DMS114 treated with DMSO at 0.1 percent for 48 hours (cell line): ENCODE data around the gene OR2A42.
"Not testable (repeated sequence)": the region's sequence is repeated elsewhere in the genome, so short reads cannot be mapped to it uniquely, and the experiment has no call there.

Experiments used
- DNase-seq: peaks from one replicate; lab custom pipeline; 2025; ENCODE audit not compliant: unreplicated experiment; lab: John Stamatoyannopoulos, UW

Gene OR2A42

GRCh38 chr7:144223675-144224074 lies 15.7 kb downstream of the OR2A42 start:
- DNase-seq, result not testable (repeated sequence)

- DNase-seq, result not testable (repeated sequence)
These were observed 18.9 kb downstream of the OR2A42 start for GRCh38 chr7:144220531-144220930.

- DNase-seq, result not testable (repeated sequence)
These were observed 20.3 kb downstream of the OR2A42 start for GRCh38 chr7:144219149-144219548.

GRCh38 chr7:144218581-144218980 lies 20.8 kb downstream of the OR2A42 start:
- not testable (repeated sequence) for DNase-seq

- not testable (repeated sequence) for DNase-seq
These were observed 22.2 kb downstream of the OR2A42 start for GRCh38 chr7:144217200-144217599.

- not testable (repeated sequence) for DNase-seq
These were observed 34.1 kb downstream of the OR2A42 start for GRCh38 chr7:144205306-144205705.

GRCh38 chr7:144203086-144203485 lies 36.3 kb downstream of the OR2A42 start:
- DNase-seq, result not testable (repeated sequence)

GRCh38 chr7:144201978-144202377 lies 37.4 kb downstream of the OR2A42 start:
- DNase-seq, result not testable (repeated sequence)

GRCh38 chr7:144198934-144199333 lies 40.5 kb downstream of the OR2A42 start:
- not testable (repeated sequence) for DNase-seq

GRCh38 chr7:144195212-144195872 lies 44.1 kb downstream of the OR2A42 start, which contains the start of gene ARHGEF35:
ARHGEF35 (minus strand) TSS chr7:144195833; CDS start chr7:144188383, 7,450 bp downstream.
- not testable (repeated sequence) for DNase-seq

- not testable (repeated sequence) for DNase-seq
These were observed 45.0 kb downstream of the OR2A42 start for GRCh38 chr7:144194453-144194852.

GRCh38 chr7:144193782-144194181 lies 45.6 kb downstream of the OR2A42 start:
- DNase-seq, result not testable (repeated sequence)

- not testable (repeated sequence) for DNase-seq
These were observed 50.7 kb downstream of the OR2A42 start for GRCh38 chr7:144188578-144189171.

GRCh38 chr7:144187848-144188247 lies 51.6 kb downstream of the OR2A42 start:
- DNase-seq, result not testable (repeated sequence)

GRCh38 chr7:144183166-144183565 lies 56.2 kb downstream of the OR2A42 start, which contains the start of gene CTAGE4:
CTAGE4 (plus strand) TSS chr7:144183466; CDS start chr7:144183504, 38 bp downstream.
- not testable (repeated sequence) for DNase-seq

- DNase-seq, result not testable (repeated sequence)
These were observed 60.3 kb downstream of the OR2A42 start for GRCh38 chr7:144179165-144179479.

- DNase-seq, result peak; percentile 1
These were observed 60.8 kb downstream of the OR2A42 start for GRCh38 chr7:144178380-144179164.
